Stimulated activated CD8-positive, alpha-beta memory T cell treated with anti-CD3 and anti-CD28 coated beads, Interleukin-7, amount 100 ng/mL, for 24 hours (primary cell): ENCODE data around the gene ATF6.

Source experiments
- DNase-seq: peaks from one replicate; pipeline ENCODE4 v3.0.0-alpha.2; 2020; ENCODE audit warnings: low read depth

ATF6 gene

DNA sequence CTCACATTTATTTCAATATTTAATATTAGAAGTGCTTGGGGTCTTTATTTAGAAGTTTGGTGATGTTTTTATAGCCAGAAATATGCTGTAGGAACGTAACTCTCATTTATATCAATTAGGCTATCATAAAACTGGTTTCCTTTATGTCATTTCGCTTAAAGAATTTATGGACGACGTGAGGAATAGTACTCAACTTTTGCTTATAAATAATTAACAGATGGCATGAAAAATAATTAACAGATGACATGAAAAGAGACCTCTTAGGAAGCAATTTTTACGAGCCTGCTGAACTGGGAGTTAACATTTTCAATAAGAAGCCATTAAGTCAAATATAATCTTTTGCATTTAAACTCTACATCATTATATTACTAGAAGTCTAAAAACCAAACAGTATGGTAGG is 134.0 kb downstream of the ATF6 start:
- no peak for DNase-seq

- DNase-seq = no peak
Measured at GRCh38 chr1:161902182-161902581, 136.1 kb downstream of the ATF6 start.

- no peak for DNase-seq
Measured at GRCh38 chr1:161905269-161905884, 139.3 kb downstream of the ATF6 start.

GRCh38 chr1:161907265-161907664 is 141.1 kb downstream of the ATF6 start:
- DNase-seq = no peak

- DNase-seq = no peak
Measured at GRCh38 chr1:161908264-161908663, 142.1 kb downstream of the ATF6 start.

DNA sequence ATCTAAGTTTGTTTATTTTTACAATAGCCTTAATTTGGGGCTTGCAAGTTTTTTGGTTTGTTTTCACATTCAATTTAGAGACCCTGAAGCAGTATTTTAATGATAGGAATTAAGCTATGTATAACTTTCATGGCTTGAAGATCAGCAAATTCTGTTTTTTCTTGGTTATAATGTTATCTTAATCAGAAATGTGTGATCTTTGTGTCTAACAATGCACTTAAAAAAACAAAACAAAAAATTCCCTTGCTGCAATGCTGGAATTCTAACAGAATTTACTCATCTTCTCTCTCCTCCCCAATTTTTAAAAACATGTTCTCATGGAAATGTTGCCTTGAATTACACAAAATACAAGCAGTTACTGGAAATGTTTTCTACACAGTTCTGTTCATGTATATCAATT is 144.5 kb downstream of the ATF6 start:
- no peak for DNase-seq

DNA sequence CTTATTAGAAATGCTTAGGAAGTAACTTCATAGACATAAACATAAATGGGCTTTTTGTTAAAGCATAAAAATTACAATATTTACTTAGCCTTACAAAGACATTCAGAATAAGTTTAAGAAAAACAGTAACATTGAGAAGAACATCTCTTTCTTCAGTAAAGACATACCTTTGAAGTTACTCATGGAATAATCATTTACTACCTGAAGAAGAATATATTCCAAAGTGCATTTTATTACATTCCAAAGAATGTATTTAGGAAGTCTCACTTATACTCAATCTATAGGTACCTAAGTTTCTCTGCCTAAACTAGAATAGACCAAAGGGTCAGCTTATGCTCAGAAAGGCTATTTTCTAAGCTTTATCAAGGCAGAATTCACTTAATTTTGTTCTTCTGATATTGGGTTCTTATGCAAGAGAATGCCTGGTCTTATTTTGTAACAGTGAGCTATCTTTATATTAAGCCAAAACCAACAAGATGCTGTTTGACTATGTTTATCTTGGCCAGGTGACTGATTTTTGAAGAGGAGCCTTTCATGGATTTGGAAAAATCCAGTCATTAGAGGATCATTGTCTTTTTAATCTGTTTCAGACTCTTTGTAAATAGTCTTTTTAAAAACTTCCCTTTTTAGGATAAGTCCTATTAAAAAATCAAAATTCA is 147.5 kb downstream of the ATF6 start:
- DNase-seq = no peak

DNA sequence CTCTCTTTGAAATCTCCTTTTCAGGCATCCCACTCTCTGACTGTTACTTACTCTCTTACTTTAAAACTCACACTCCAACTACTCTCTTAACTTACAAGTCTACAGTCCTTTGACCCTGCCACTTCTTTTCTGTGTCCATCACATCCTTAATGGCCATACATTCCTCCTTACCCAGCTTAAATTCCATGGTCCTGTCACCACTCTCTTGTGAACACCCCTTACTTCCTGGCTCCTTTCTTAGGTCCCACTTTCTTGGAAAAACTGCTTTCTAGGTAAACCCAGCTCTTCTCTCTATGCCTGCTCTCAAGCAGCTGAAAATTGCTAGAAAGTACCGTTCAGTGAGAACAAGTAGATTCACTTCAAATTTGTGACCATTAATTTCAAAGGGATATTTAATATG is 148.5 kb downstream of the ATF6 start:
- no peak for DNase-seq

DNA sequence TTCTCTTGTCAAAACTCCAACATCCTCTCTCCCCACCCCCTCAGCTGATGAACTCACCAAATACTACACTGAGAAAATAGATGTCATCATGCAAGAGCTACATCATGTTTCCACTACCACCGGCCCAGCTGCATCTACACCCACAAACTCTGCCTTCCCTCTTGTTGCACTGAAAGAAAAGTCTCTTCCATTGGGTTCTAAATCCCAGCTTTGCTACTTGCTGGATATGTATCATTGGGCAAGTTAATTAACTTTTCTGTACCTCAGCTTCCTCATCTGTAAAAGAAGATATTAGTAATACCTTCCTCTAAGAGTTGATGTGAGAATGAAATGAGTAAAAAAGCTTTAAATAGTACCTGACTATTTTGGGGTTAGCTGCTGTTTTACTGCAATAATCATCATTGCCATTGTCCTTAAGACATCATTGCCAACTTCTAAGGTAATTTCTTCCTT is 149.0 kb downstream of the ATF6 start:
- no peak for DNase-seq

DNA sequence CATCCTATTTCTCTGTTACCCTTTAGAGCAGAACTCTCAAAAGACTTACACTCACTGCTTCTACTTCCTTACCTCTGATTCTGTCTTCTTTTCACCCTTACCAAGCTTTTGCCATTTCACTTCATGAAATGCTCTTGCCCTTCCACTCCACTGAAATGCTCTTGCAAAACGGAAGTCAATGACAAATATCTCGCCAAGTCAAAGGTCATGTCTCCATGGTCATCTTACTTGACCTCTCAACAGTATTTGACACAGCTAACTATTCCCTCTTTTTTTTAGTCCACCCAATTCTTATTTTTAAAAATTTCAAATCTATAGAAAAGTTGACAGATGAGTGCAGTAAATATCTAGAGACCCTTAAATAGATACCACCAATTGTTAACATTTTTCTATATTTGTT is 149.9 kb downstream of the ATF6 start:
- DNase-seq = no peak

DNA sequence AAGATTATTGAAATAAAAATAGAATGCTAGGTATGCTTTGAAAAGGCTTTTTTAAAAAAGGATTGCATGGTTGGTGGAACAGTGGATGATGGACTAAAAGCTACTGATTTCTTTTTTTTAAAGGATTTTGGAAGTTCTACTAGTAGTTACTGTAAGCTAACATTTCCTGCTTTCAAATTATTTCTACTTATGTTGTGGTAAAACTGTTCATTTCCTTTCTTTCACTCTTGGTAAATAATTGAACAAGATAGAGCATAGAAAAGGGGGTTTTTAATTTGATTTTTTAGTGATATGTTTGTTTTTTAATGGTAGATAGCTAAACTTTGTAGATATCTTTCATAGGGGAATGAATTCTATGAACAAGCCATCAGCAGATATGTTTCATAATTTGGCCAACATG is 153.1 kb downstream of the ATF6 start:
- no peak for DNase-seq

DNA sequence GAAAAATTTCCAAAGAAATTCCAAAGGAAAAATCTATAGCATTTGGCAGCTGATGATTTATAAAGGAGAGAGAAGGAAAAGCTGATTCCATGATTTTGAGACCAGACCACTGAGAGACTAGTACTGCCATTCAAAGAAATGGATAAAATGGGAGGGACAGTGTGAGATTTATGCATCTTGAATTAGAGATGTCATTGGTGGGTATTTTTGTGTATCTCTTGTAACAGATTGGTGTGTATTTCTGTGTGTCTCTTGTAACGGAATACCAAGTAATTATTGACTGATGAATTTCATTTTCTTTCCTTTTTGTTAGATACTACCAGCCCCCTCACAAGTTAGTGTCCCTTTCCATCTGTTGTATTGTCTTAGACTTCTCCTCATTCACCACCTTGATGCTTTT is 155.4 kb downstream of the ATF6 start:
- DNase-seq = no peak

DNA sequence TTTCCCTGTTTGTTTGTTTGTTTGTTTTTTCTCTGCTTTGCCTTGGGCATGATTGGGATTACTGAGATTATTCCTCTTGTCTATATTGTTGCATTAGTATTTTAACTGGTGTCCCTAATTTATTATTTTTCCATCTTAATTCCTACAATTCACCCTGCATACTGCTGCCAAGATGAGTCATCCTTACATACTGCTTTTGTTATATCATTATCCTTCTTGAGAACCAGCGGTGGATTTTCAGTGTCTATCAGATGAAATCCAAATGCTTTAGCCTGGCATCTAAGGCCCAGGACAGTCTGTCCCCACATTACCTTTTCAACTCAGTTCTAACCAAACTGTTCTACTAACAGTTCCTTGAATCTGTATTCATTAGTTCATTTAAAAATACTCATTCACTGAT is 155.9 kb downstream of the ATF6 start:
- no peak for DNase-seq

GRCh38 chr1:161928056-161928455 is 161.9 kb downstream of the ATF6 start:
- no peak for DNase-seq

DNA sequence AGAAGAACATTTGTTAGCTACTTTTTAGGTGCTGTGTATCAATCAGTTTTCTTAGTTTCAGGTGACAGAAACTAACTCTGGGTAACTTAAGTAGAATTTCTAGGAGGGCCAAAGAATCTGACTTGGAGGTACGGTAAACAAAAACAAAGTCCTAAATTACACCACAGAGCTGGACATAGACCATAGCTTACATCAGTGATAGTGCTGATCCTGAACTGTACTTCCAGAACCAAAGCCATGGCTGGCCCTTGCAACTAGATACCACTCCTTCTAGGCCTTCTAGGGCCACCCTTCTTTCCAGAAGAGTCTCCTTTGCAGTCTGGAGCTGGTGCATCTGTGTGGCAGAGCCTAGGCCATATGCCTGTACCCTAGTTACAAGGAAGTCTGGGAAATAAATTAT is 163.0 kb downstream of the ATF6 start:
- no peak for DNase-seq

GRCh38 chr1:161930064-161930463 is 163.9 kb downstream of the ATF6 start:
- DNase-seq = no peak

GRCh38 chr1:161932668-161933067 is 166.5 kb downstream of the ATF6 start:
- no peak for DNase-seq

- DNase-seq = no peak
Measured at GRCh38 chr1:161933592-161934588, 167.8 kb downstream of the ATF6 start.

DNA sequence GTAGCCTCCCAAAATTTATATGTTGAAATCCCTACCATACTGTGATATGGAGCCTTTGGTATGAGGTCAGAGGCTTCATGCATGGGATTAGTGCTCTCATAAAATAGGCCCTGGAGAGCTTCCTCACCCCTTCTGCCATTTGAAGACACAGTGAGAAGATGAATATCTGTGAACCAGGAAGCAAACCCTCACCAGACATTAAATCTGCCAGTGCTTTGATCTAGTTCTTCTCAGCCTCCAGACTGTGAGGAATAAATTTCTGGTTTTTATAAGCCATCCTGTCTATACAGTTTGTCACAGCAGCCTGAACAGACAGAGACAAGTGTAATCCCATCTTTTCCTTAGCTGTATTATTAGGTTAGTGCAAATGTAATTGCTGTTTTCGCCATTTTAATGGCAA is 169.1 kb downstream of the ATF6 start:
- DNase-seq = no peak

DNA sequence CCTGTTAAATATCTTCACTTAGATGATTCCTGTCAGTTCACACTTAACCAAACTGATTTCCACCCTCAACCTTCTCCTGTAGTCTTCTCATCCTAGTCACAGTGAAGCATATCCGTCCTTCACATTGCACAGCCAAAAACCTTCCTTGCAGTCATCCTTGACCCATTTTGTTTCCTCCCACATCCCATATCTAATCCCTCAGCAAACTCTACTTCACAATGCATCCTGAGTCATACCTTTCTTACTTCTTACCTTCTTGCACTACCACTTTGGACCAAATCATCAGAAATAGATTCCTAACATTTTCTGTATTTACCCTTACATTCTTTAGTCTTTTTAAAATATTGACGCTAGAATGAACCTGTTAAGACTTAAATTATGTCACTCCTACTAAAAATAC is 170.7 kb downstream of the ATF6 start:
- DNase-seq = no peak

DNA sequence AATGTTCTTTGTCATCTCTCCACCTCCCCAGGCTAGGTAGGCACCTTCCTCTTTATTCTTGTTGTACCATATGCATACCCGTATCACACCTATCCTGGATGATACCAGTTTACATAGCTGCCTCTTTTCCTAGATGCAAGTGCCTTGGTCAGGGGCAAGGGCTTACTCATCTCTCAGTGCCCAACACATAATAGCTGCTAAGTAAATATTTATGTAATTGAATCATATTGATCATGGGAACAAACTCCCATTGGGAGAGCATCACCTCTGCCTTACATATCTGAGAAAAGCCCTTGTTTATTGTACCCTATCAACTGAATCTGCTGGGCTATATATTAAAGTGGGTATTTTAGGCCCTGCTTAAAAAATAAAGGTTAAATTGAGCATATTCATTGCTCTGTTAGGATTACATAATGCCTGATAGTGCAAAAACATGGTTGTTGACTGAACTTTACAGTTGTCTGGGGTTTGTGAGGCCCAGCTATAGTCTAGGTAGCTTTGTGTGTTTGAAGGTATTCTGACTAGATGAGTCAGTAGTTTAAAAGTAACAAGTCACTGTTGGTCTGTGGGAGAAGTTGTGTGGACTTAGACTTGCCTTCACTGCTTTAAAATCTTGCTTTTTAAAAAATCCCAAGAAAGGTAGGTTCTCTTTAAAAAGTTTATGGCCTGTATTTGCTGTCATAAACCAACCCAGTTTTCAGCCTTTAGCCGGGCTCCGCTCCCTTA is 174.9 kb downstream of the ATF6 start:
- DNase-seq = no peak

DNA sequence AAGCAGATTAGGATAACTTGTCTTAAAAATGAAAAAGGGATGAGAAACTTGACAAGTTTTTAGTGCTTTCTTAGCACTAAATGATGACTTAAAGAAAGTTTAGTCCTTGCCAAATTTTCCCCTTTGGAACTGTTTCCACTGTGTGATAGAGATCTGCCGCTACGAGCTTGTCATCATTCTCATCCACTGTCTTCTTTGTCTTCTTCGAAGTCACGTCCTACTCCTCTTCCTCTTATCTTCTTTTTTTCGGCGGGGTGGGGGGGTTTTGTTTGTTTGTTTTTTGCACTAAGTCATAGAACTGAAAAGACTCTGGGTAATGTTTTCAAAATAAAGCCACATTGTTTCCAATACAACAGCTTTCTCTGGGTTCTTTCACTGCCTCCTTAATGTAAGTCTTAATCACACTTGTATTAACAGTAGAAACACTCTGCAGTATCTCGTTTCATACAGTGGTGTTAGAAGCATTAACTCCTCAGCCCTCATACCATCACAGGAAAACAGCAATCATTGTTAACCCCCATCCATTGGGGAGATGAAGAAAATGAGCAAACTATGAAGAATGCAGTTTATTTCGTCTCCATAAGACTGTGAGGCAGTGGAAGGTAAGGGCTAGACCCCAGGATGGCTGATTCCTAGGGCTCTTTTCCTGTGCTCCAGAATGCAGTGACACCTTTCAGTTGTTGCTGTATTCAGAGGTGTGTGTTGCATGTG is 175.8 kb downstream of the ATF6 start:
- DNase-seq = no peak
